Measurements from ENCODE around the gene ALDH3A1. TPM values are rescaled to one million over a fixed set of nuclear protein-coding genes. Genes with fewer than 3 reads are reported as not detected.

The ALDH3A1 gene
- total and polyA plus RNA-seq, 2 of the 4 experiments (the other 2 are of a cell fraction): not detected

DNA sequence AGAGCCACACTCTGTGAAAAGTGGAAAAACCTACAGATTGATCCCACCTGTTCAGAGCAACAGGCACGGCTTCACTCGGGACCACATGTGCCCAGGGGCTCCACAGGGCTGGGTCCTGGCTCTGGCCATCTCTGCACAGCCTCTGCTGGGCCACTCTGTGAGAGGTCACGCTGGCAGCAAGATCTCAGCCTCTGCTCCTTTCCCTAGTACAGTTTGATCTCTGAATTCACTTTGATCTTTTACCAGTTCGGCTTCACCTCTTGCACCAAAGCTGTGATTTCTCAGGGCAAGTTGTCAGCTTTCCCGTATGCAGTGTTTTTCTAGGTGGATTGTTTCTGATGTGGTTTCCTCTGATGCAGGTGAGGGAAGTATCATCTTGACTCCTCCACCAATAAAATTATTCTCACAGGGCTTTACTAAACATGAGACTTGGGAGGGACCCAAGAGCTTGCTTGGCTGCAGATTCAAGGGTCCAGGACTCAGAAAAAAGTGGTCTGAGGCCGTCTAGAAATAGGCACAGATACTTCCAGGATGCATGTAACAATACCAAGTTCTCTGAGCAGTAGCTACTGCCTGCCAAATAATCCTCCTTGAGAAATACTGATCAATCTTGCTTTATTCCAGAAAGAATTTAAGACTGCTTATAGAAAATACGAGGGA is 24.0 kb upstream of the ALDH3A1 start:
- no peak overlapping the region for H2BK120ac ChIP-seq (ENCODE audit: low read depth, low read length)
- H2AFZ ChIP-seq (replicated peaks; ENCODE audit: low read length, poor library complexity): no peak overlapping the region
- no peak overlapping the region for H3K4me2 ChIP-seq (ENCODE audit: low read depth, low read length)
- no peak overlapping the region for H3K9ac ChIP-seq (ENCODE audit: low read depth, low read length)
- H2AK9ac ChIP-seq (replicated peaks; ENCODE audit: low read depth, low read length, poor library complexity): no peak overlapping the region
- H3K27me3 ChIP-seq (ENCODE audit: control insufficient read depth, insufficient read depth, low read length): no peaks in the 10 kb centered on the region
- ChIA-PET POLR2A (ENCODE audit: unreplicated experiment) (no interaction called here), CTCF (interaction anchor here (2.1 kb wide), 1 partner anchor 409 kb away, joined by 5 read pairs; the partner anchor contains the start of gene B9D1)
- H2BK20ac ChIP-seq (ENCODE audit: low read depth, low read length): no peak overlapping the region
- H3K9me1 ChIP-seq (ENCODE audit: insufficient read depth, low read length): no peaks in the 10 kb centered on the region
- no peak overlapping the region for H3K56ac ChIP-seq (ENCODE audit: extremely low read depth, insufficient read depth, low read length)
- no peak for DNase-seq
- intact Hi-C loops (cut with micrococcal nuclease) (no loop called here), in situ Hi-C loops (cut with MboI; ENCODE audit: low sequenced_read_pairs) (no loop called here), dilution Hi-C loops (cut with HindIII; ENCODE audit: low sequenced_read_pairs, unreplicated experiment) (no loop called here)
- H3K4me3 ChIP-seq (ENCODE audit: insufficient read depth, low read depth, low read length): no peak overlapping the region
- peaks cover 3% of the 10 kb centered on the region for H3K4me1 ChIP-seq (ENCODE audit: control insufficient read depth, insufficient read depth, low read length)
- H3K4ac ChIP-seq (ENCODE audit: low read depth, low read length): no peak overlapping the region
- H3K14ac ChIP-seq (replicated peaks; ENCODE audit: low read depth, low read length): no peak overlapping the region
- H3K79me1 ChIP-seq (ENCODE audit: low read depth in 1 of 2, low read length in 2 of 2): no peaks in the 10 kb centered on the region
- H4K5ac ChIP-seq (ENCODE audit: low read depth, low read length): no peak overlapping the region
- no peaks in the 10 kb centered on the region for H4K20me1 ChIP-seq (ENCODE audit: insufficient read depth, low read length)
- no peak overlapping the region for H4K8ac ChIP-seq (ENCODE audit: low read depth in 2 of 2, low read length in 2 of 2)
- no peak overlapping the region for H4K91ac ChIP-seq (ENCODE audit: insufficient read depth, low read depth, low read length)
- H2BK15ac ChIP-seq (ENCODE audit: low read depth, low read length): no peak overlapping the region
- no peak overlapping the region for H3K23ac ChIP-seq (ENCODE audit: low read depth, low read length)
- TF ChIP-seq RFX5 (IDR thresholded peaks at IDR 0.05; ENCODE audit: low read depth, low read length) (no peak), RAD21 (IDR thresholded peaks at IDR 0.05; ENCODE audit: low read length) (no peak), ELK1 (IDR thresholded peaks at IDR 0.05; ENCODE audit: borderline replicate concordance, low read depth, low read length) (no peak), POLR2A (IDR thresholded peaks at IDR 0.05; ENCODE audit: low read depth, low read length) (no peak), RCOR1 (IDR thresholded peaks at IDR 0.05; ENCODE audit: insufficient replicate concordance, low read length) (no peak), CEBPB (IDR thresholded peaks at IDR 0.05; ENCODE audit: low read depth, low read length) (no peak), NFE2L2 (IDR thresholded peaks at IDR 0.05; ENCODE audit: low read depth, low read length) (no peak), FOS (IDR thresholded peaks at IDR 0.05; ENCODE audit: low read depth, low read length) (no peak), BHLHE40 (IDR thresholded peaks at IDR 0.05; ENCODE audit: low read depth, low read length) (no peak), MXI1 (IDR thresholded peaks at IDR 0.05; ENCODE audit: borderline replicate concordance, low read depth, low read length) (no peak), CTCF (conservative IDR thresholded peaks at IDR 0.05; ENCODE audit: low read depth, low read length) (no peak), SMC3 (IDR thresholded peaks at IDR 0.05; ENCODE audit: low read depth, low read length) (no peak), MAZ (IDR thresholded peaks at IDR 0.05; ENCODE audit: borderline replicate concordance, low read depth, low read length) (no peak), MAFK (IDR thresholded peaks at IDR 0.05; ENCODE audit: low read depth, low read length) (no peak), CHD1 (IDR thresholded peaks at IDR 0.05; ENCODE audit: low read depth, low read length) (no peak)
- TF ChIP-seq, protein P1, sequence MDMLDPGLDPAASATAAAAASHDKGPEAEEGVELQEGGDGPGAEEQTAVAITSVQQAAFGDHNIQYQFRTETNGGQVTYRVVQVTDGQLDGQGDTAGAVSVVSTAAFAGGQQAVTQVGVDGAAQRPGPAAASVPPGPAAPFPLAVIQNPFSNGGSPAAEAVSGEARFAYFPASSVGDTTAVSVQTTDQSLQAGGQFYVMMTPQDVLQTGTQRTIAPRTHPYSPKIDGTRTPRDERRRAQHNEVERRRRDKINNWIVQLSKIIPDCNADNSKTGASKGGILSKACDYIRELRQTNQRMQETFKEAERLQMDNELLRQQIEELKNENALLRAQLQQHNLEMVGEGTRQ (IDR thresholded peaks at IDR 0.05; ENCODE audit: low read depth, low read length): no peak
- no peak for ATAC-seq (ENCODE audit: low read depth)
- 49% methylated on average over 4 of the region's 7 CpGs; no CpG with 5 or more reads in 1 of the 2 experiments for WGBS, 2 experiments (ENCODE audit: extremely low coverage in 2 of 2, insufficient read length in 1 of 2)
- no peak overlapping the region for H2AK5ac ChIP-seq (ENCODE audit: low read depth, low read length)
- BruUV-seq (replicated peaks): no TSS peak
- no peak overlapping the region for H3K18ac ChIP-seq (ENCODE audit: low read depth, low read length)
- peaks cover 5% of the 10 kb centered on the region; the same call in 1 of the 2 replicates for H3K36me3 ChIP-seq (ENCODE audit: control insufficient read depth, insufficient read depth, low read length)
- no peak overlapping the region for H3K27ac ChIP-seq (ENCODE audit: insufficient read depth, low read length)
- H2BK5ac ChIP-seq (ENCODE audit: low read depth, low read length, poor library complexity, severe bottlenecking): no peak overlapping the region
- no peaks in the 10 kb centered on the region for H3K9me3 ChIP-seq (ENCODE audit: control insufficient read depth, insufficient read depth, low read length)
